Stimulated activated CD4-positive, alpha-beta T cell treated with anti-CD3 and anti-CD28 coated beads, Interleukin-15, amount 100 ng/mL, for 24 hours (primary cell): ENCODE results near the gene ARHGAP28.
"Not testable (repeated sequence)": the region's sequence is repeated elsewhere in the genome, so short reads cannot be mapped to it uniquely, and the experiment has no call there.

Source experiments
- DNase-seq: peaks from one replicate; pipeline ENCODE4 v3.0.0-alpha.2; 2020

Gene ARHGAP28

DNA sequence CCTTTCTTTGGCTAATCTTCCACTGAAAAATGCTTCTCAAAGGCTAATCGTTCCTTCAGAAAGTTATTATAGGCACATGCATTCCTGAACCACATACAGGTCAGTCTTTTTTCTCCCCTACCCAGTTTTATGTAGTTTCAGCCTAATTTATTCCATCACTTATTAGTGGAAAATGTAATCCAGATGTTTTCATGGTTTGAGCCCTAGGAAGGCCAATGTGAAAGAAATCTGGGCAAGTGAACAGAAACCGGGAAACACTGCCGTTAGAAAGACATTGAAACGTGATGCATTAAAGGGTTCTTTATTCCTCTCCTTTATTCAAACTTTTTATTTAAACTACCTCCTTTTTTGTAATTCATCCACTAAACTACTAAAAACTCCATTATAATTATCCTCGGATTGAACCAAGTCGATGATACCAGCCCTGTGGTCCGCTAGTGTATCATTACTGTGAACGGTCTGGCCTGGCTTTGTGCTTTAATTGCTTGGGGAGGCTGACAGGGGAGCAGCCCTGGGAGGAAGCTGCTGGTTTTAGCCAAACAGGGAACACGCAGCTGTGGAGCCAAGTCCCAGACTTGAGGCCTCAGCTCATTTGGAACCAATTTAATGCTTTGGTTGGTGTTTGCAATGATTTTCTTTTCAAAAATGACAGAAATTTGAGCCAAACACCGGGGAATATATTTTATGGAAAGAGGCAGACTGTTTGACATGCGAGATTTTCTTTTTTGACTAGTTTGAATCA, 149.2 kb downstream of the ARHGAP28 start:
- no peak for DNase-seq

DNA sequence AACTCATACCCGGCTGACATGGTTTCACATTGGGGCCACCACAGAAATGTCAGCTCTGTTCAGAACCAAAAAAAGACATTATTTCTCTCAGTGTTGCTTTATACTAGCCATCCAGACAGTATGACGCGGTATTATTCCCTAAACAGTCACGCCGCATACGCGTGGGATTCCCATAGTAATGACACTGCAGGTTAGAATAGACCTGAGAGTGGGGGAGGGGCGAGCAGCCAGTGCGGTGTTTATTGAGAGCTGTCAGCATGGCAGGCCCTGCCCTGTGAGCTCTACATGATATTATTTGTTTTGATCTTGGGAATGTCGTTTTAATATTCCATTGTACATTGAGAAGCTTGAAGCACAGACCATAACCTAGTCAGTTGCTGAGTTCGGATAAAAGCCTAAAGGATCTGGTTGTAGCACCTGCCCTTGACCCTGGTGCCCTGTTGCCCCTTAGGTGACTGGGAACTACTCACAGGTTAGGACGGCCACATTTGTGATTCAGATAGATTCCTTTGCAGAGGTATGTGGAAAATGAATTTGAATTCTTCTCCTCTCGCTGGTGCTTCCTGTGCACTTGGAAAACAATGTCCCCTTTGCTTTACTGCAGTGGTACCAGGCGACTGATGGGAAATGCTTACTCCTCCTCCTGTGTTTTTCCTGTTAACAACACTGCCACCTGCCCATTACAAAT, 150.1 kb downstream of the ARHGAP28 start:
- DNase-seq = no peak

DNA sequence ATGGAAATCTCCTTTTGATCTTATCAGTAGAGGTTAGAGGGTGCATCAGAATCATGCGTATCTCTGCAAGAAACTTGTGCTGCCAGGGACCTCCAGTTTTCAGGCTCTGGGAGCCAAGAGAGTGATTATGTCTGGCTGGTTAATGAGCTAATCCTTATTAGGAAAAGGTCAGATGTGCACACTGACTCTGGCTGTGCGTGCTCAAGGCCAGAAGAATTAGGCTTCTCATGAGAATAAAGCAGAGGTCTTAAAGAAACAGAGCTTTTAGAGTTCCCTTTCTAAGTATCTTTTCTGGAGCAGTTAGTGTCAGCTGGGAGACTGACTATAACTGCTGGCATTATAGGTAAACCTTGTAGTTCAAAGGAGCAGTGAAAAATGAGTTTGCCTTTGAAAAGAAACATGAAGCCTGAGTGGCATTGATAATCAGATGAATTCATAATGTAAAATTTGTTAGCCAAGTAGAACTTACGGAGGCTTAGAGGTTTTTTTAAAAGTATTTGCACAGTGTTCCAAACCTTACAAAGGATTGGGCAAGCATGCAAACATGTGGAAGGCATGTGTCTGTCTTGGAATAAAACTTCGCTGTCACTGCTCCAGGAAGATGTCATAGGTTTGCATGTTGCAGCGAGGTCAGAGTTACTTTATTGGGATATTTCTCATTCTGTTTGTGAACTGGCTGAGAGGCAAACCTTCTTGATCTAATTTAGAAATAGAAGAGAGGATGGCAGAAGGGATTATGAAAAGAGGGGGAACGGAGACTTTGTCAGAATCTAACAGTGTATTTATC, 151.7 kb downstream of the ARHGAP28 start:
- no peak for DNase-seq

DNA sequence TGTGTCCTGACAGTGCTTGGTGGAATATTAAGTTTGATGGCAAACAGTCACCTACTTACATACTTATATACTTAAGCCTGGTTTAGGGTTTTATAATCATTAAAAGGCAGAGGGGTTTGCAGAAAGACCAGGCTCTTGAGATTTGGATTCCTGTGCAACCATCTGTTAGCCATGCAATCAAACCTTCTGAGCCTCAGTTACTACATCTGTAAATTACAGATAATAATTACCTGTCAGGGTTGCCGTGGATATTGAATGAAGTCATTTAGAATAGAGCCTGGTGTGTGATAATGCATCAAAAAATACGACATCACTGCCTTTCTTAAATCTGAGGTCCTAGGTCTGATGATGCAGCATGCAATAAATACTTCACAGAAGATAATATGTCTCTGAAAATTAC, 152.9 kb downstream of the ARHGAP28 start:
- no peak for DNase-seq

DNA sequence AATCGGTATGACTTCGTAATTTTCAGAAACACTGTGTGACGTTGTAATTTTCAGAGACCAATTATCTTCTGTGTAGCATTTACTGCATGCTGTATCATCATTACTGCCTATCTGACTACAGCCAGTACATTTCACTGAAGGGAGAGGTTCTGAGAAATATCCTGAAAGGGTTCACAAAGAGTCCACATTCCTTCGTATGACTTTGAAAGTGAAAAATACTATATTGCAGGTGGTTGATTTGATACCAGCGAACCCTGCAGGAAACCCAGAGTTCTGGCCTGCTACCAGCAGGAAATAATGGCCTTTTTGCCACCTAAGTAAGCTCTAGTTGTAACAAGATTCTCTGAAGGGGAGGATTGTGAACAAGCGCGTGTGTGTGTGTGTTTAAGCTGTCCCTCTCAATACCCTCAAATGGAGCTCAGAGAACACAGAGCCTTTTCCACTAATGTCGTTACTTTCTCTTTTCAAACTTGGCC, 155.5 kb downstream of the ARHGAP28 start:
- DNase-seq = no peak

DNA sequence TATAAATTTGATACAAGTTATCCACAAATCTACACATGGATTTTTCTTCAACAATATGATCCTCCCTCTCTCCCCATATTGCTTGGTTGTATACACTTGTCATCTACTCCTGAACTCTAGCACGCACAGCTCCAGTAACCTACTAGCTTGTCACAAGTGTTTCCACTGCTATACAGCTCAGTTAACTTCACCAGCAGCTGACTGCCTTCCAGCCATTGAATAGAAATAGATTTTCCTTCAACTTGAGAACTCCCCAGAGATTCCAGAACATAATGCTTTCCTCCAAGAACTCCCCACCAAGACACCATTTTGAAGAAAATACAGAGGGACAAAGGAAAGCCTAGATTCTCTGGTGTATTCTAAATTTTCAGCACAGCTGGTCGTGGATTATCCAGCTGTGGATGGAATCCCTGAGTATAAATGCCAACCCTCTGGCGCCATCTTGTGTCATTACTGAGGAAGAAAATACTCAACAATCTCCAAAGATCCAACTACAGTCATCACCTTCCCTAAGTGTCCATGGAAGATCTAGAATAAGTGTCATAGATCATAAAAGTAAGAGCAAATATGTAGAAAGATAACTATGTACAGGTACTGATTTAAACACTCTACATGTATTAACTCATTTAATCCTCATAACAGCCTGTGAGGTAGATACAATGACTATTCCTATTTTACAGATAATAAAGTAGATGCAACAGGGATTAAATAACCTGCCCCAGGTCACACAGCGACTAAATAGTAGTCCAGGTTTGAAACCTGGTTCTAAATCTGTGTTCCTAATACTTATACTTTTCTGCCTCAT, 156.7 kb downstream of the ARHGAP28 start:
- DNase-seq = peak; percentile 14

DNA sequence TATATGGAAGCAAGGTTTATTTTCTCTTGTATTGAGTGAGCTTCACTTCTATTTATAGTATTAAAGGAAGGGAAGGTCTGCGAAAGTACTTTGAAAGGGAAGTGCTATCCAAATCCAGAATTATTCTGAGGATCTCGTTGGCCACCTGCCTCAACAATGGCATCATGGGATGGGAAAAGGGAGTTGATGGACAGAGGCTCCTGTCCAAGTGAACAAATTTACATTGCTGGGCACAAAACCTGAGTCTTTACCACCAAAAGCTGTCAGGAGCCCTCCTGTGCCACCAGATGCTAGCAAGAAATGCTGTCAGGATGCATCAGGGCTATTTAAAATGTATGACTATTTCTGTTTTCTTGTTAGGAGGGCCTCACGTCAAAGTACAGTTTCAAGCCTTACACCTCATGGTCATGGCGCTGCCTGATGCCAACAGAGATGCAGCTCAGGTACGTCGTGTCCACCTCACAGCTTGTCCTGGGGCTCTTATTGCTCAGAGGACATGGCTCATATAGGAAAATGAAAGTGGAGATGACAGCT, 157.3 kb downstream of the ARHGAP28 start:
- no peak for DNase-seq

DNA sequence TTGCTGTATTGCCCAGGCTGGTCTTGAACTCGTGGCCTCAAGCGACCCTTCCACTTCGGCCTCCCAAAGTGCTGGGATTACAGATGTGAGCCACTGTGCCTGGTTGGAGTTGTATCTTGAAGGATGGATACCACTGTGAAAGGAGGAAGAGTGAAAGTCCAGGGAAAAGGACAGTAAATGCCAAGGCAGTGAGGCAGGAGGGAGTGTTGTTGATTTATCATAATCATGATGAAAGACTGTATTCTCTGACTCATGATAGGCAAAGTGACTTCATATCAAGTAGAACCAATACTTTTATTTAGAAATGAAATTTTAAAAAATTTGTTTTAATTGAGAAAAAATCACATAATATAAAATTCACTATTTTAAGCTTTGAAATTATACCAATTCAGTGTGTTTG, 162.3 kb downstream of the ARHGAP28 start:
- no peak for DNase-seq

DNA sequence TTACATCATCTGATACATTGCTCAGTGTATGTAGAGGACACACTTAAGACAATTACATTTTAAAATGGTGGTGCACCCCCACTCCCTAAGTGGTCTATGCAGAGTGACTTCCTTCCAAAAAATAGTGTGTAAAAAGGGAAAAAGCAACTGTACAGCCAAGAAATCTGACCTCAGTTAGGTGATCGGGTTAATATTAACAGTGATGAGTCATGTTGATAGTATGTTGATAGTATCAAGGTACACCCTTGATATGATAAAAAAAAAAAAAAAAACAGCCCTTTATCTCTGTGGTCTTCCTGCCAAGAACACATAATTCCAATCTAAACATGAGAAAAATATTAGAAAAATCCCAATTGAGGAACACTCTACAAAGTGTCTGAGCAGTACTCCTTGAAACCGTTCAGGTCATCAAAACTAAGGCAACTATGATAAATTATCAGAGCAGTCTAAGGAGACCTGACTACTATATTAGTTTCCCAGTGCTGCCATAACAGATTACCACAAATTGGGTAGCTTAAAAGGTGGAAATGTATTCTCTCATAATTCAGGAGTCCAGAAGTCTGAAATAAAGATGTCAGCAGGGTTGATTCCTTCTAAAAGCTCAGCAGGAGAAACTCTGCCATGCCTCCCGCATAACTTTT, 171.9 kb downstream of the ARHGAP28 start:
- DNase-seq = no peak

DNA sequence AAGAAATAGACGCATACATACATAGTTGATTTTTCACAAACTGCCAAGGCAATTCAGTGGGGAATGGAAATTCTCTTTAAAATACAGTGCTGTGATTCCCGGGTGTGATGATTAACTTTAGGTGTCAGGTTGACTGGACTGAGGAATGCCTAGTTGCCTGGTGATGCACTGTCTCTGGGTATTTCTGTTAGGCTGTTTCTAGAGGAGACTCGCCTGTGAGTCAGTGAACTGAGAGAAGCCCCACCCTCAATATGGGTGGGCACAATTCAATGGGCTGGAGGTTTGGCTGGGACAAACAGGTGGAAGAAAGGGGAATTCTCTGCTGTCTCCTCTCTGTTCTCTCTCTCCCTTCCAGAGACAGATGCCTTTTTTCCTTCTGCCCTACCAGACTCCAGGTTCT, 187.6 kb downstream of the ARHGAP28 start:
- DNase-seq = no peak

DNA sequence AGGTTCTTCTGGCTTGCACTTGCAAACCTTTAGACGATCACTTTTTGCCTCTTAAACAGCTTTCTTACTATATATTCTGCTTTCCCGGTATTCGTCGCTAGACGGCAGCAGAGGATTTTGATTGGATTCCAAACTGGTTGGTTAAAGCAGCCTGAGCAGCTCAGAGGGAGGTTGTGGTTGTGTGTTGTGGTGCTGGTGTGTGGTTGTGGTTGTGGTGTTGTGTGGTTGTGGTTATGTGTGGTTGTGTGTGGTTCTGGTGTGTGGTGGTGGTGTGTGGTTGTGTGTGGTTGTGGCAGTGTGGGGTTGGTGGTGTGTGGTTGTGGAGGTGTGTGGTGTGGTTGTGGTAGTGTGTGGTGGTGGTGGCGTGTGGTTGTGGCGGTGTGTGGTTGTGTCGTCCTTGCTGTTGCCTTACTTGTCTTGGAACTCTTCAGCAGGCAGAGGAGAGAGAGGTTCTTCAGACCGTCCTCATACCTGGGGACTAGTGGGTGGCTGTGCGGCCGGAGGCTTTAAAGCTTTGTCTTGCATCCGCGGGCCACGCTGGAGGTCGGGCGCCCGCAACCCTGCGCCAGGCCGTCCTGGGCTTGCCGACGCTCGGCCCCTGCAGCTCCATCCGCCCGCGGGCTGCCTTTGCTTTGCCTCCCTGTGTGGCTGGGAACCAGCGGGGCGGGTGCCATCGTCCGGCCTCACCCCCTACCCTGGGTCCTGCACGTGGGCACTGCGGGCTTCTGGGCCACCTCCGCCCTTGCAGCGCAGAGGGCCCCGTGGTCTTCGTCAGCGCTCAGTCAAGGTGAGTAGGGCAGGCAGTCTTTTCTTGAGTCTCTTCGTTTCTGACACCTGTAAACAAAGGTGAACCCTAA, 190.8 kb downstream of the ARHGAP28 start:
- DNase-seq = peak; percentile 40

DNA sequence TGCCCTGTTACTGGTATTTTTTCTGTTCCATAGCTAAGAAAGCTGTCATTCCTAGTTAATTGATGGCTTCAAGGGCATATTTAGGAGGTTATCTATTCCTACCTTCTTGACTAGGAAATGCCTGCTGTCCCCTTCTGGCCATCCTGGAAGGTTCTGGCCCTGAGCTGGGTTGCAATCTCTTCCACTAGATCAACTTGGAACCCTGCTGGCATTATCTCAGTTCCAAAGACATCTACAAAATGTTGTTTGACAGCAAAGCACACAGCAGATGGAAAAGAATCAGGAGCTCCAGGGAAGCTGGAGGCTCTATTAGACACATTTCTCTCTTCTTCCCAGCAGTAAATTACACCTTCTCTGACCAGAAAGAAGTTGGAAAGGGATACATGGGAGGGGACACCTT, 192.1 kb downstream of the ARHGAP28 start:
- no peak for DNase-seq

DNA sequence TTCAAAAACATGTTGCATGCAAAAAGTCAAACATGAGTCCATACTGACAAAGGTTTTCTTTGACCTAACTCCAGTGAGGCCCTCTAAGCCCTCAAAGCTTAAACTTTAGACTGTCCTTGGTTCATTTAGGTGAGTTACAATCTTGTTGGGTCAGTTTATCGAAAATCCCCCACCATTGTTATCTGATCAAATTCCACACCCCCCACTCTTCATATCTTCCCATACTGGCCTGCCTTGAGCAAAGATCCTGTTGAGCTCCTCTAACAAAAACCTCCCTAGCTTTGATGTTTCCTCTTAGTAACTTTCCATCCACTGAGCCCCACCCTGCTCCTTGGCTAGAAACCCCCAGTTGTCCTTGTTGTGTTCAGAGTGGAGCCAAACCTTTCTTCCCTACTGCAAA, 193.7 kb downstream of the ARHGAP28 start:
- DNase-seq = no peak

DNA sequence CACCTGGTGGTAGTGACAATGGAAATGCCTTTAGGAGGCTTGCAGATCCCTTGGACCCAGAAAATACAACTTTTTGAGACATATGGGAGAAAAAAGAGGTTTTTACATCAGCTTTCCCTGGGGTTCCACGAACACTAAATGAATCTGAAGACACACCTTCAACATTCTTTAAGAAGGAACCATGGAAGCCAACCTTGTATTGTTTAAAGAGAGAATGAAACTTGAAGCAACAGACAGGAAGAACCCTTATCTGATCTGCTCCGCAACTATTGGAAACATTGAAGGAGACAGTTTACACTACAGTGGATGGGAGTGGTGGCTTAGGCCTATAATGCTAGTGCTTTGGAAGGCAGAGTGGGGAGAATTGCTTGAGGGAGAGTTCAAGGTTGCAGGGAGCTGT, 197.6 kb downstream of the ARHGAP28 start:
- DNase-seq = no peak

DNA sequence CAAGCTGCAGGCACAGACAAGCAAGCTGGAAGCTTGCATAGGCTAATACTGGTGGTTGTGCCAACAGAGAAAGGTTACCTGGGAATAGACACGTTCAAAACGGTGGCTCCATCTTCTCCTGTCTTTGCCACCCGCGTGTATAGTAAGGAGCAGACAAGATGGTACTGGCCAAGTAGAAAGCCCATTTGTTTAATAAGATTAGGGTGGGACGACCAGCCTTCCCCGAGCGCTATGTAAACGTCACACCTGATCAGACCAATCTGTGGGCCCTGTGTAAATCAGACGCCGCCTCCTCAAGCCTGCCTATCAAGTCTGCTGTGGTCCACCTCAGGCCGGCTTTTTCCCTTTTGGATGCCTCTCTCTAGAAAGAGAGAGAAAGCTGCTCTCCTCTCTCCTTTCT, 198.8 kb downstream of the ARHGAP28 start:
- no peak for DNase-seq

DNA sequence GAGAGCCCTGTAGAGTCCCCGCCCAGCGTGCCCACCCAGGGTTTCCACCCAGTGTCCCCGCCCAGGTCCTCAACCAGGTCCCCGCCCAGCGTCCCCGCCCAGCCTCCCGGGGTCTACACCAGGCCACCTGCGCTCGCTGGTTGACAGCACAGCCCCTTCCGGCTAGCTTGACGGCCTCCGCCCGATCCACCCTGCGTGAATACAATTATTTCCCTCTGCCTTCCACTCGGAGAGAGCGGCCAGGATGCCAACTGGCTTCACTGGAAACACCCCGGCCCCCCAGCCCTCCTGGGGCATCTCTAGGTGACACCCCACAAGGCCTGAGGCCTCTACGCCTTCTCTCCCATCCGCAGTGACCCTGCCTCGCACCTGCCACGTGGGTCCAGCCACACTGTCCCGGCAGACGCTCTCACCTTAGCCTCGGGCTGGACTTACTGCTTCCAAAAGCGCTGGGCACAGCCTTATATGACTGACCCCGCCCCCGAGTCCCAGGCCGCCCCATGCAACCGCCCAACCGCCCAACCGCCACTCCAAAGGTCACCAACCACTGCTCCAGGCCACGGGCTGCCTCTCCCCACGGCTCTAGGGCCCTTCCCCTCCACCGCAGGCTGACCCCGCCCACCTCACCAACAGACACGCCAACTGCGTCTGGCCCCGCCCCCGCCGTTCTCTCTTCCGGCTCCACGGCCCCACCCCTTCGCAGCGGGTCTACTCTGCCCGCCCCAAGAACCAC, 200.0 kb downstream of the ARHGAP28 start:
- no peak for DNase-seq

DNA sequence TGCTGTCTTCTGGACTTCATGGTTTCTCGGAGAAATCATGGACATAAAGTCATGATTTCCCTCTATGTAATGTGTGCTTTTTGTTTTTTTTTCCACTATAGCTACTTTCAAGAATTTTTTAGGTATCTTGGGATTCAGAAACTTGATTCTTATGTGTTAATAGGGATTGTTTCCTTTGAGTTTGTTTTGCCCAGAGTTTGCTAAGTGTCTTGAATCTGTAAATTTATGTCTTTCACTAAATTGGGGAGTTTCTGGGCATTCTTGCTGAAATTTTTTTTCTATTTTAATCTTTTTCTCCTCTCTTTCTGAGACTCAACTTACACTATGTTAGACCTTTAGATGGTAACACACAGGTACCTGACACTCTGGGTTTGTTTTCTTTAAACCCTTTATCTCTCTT, 205.3 kb downstream of the ARHGAP28 start:
- DNase-seq = no peak

DNA sequence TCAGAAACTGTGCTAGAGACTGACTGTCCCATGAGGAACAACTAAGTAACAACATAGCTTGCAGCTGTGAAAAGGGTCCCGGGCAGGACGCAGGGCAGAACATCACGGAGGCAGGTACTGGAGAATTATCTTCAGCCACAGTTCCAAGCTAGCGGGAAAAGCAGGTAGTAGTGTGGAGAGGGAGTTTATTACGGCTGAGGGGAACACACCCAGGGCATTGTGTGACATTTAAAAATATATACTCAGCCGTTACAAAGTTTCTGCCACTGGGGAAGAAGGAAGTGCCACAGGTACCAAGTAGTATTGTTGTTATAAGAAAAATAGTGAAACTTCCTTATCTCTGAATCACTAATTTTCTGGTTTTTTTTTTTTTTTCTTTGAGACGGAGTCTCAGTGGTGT, 208.5 kb downstream of the ARHGAP28 start:
- DNase-seq = no peak

DNA sequence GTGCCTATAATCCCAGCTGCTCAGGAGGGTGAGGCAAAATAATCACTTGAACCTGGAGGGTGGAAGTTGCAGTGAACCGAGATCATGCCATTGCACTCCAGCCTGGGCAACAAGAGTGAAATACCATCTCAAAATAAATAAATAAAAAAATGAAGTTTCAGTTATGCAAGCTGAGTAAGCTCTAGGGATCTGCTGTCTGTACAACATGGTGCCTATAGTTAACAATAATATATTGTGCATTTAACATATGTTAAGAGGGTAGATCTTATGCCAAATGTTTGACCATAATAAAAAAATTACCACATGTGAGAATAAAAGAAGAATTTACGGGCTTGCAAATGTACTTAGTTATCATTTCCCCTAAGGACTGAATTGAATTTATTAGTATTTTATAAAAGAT, 208.9 kb downstream of the ARHGAP28 start:
- DNase-seq = not testable (repeated sequence)

DNA sequence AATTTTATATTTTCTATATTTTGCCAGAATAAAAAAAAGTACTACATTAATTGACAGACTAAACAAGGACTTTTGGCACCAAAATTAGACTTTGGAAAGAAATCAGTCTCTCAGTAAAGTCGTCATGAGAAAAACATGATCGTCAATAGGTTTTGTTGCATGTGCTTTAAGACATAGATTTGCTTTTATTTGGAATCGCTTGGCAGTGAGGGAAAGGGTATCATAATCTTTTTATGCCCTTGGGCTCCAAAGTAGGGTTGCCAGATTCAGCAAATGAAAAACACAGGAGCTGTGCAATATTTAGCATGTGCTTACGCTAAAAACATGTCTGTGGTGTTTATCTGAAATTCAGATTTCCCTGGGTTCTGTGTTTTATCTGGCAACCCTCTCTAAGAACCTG, 210.5 kb downstream of the ARHGAP28 start:
- no peak for DNase-seq
